H1 (cell line): Measurements from ENCODE around the gene NHLRC2. TPM values are rescaled to one million over a fixed set of nuclear protein-coding genes. Genes with fewer than 3 reads are reported as not detected.

ENCODE experiments used
- CTCF ChIA-PET: fragments of 300-600 bp; sonication (Branson Sonifier 250); formaldehyde crosslinking; loops from one replicate; lab custom pipeline; 2021; ENCODE audit not compliant: partially characterized antibody; lab: Charles Lee
- POLR2A ChIA-PET: fragments of 300-600 bp; sonication (Branson Sonifier 250); formaldehyde crosslinking; loops from one replicate; lab custom pipeline; 2021; ENCODE audit warnings: inconsistent platforms; ENCODE audit not compliant: partially characterized antibody; lab: Charles Lee
- DNase-seq, 2 experiments: peaks; one replicate each; pipeline versions ENCODE4 v3.0.0 to v3.0.0-alpha.2; 2010 to 2022; ENCODE audit warnings: low spot score in 2 of 2, low read depth in 1 of 2, mixed read lengths in 1 of 2
- FAIRE-seq: peaks from 2 replicates; lab custom pipeline; 2011; peaks lifted over from hg19 to GRCh38; lab: Jason Lieb, UNC
- H2AFZ ChIP-seq: 2 replicates; pipeline ENCODE4 v1.8.1; 2012; ENCODE audit warnings: low read length, inconsistent platforms
- H2AK5ac ChIP-seq: 2 replicates; pipeline ENCODE4 v1.6.1; 2013; ENCODE audit warnings: low read depth, low read length
- H2BK120ac ChIP-seq: replicated peaks from 2 replicates; pipeline ENCODE3; 2013; ENCODE audit warnings: low read depth, low read length, inconsistent platforms
- H2BK12ac ChIP-seq: 2 replicates; pipeline ENCODE4 v1.6.1; 2013; ENCODE audit warnings: low read depth, low read length
- H2BK15ac ChIP-seq: 2 replicates; pipeline ENCODE4 v1.6.1; 2013; ENCODE audit warnings: low read length
- H2BK20ac ChIP-seq: 2 replicates; pipeline ENCODE4 v1.6.1; 2013; ENCODE audit warnings: low read length
- H2BK5ac ChIP-seq: 2 replicates; pipeline ENCODE4 v1.6.1; 2013; ENCODE audit warnings: low read depth, low read length
- H3K14ac ChIP-seq: 2 replicates; pipeline ENCODE4 v1.6.1; 2013; ENCODE audit warnings: inconsistent platforms; ENCODE audit not compliant: insufficient read length
- H3K18ac ChIP-seq: 2 replicates; pipeline ENCODE4 v1.6.1; 2013; ENCODE audit warnings: low read length; ENCODE audit errors: extremely low read depth
- H3K23ac ChIP-seq: 2 replicates; pipeline ENCODE4 v1.6.1; 2013; ENCODE audit warnings: inconsistent platforms; ENCODE audit not compliant: insufficient read length
- H3K23me2 ChIP-seq: 2 replicates; pipeline ENCODE4 v1.6.1; 2013; ENCODE audit warnings: low read depth, low read length
- H3K27ac ChIP-seq: 2 replicates; pipeline ENCODE4 v1.6.1; 2011; ENCODE audit warnings: low read depth, low read length, inconsistent platforms
- H3K27me3 ChIP-seq, 4 experiments: replicated peaks in 1 of 4; 1 replicate in 1 of 4; 2 replicates in 3 of 4; pipeline versions ENCODE4 v1.6.1 to v1.8.1; 2011 to 2013; ENCODE audit warnings: low read length in 3 of 4, mild to moderate bottlenecking in 3 of 4, inconsistent platforms in 2 of 4, mixed read lengths in 2 of 4, moderate library complexity in 1 of 4; ENCODE audit not compliant: control insufficient read depth in 3 of 4, insufficient read depth in 3 of 4; ENCODE audit errors: extremely low read depth in 1 of 4
- H3K36me3 ChIP-seq, 4 experiments: 2 replicates each; pipeline versions ENCODE4 v1.6.1 to v1.8.1; 2011 to 2013; ENCODE audit warnings: mild to moderate bottlenecking in 4 of 4, low read length in 3 of 4, moderate library complexity in 2 of 4, control low read depth in 1 of 4, inconsistent platforms in 1 of 4; ENCODE audit not compliant: insufficient read depth in 4 of 4, control insufficient read depth in 2 of 4
- H3K4ac ChIP-seq: replicated peaks from 2 replicates; pipeline ENCODE3; 2013; ENCODE audit warnings: low read length, low read depth, mixed read lengths, inconsistent platforms; ENCODE audit not compliant: insufficient read length
- H3K4me1 ChIP-seq, 4 experiments: replicated peaks in 1 of 4; 1 replicate in 1 of 4; 2 replicates in 3 of 4; pipeline versions ENCODE4 v1.6.1 to v1.8.1; 2011 to 2013; ENCODE audit warnings: low read length in 3 of 4, inconsistent platforms in 2 of 4, mixed read lengths in 1 of 4; ENCODE audit not compliant: insufficient read depth in 4 of 4, control insufficient read depth in 3 of 4
- H3K4me2 ChIP-seq, 2 experiments: 2 replicates each; pipeline versions ENCODE4 v1.6.1 to v1.8.1; 2011 to 2013; ENCODE audit warnings: low read depth in 2 of 2, low read length in 2 of 2, control low read depth in 1 of 2, inconsistent platforms in 1 of 2, mild to moderate bottlenecking in 1 of 2; ENCODE audit not compliant: insufficient read depth in 1 of 2
- H3K4me3 ChIP-seq, 4 experiments: fragments of 200-600, 300-600 bp in 1 of 4; sonication (generic), shearing (Covaris generic), sonication (Bioruptor Twin) in 1 of 4; 2 replicates each; pipeline versions ENCODE4 v1.5.1 to v1.8.1; 2011 to 2016; ENCODE audit warnings: low read length in 4 of 4, low read depth in 3 of 4, control low read depth in 2 of 4, inconsistent platforms in 2 of 4, mild to moderate bottlenecking in 2 of 4, mixed read lengths in 1 of 4, moderate library complexity in 1 of 4; ENCODE audit not compliant: insufficient read depth in 2 of 4; ENCODE audit errors: extremely low read depth in 1 of 4
- H3K56ac ChIP-seq: replicated peaks from 2 replicates; pipeline ENCODE3; 2013; ENCODE audit warnings: low read depth, mild to moderate bottlenecking, mixed read lengths, low read length, inconsistent platforms; ENCODE audit not compliant: insufficient read length
- H3K79me1 ChIP-seq: 2 replicates; pipeline ENCODE4 v1.6.1; 2013; ENCODE audit warnings: low read depth, low read length, control low read depth
- H3K79me2 ChIP-seq, 2 experiments: 2 replicates each; pipeline versions ENCODE4 v1.6.1 to v1.8.1; 2012 to 2013; ENCODE audit warnings: low read length in 2 of 2, mild to moderate bottlenecking in 2 of 2, inconsistent platforms in 1 of 2; ENCODE audit not compliant: insufficient read depth in 2 of 2, control insufficient read depth in 1 of 2
- H3K9ac ChIP-seq, 4 experiments: replicated peaks in 1 of 4; 1 replicate in 1 of 4; 2 replicates in 3 of 4; pipeline versions ENCODE4 v1.6.1 to v1.8.1; 2011 to 2013; ENCODE audit warnings: low read depth in 3 of 4, low read length in 3 of 4, control low read depth in 2 of 4, mild to moderate bottlenecking in 2 of 4, moderate library complexity in 2 of 4, inconsistent platforms in 1 of 4; ENCODE audit errors: extremely low read depth in 1 of 4
- H3K9me3 ChIP-seq, 2 experiments: 2 replicates each; pipeline versions ENCODE4 v1.6.1 to v1.8.1; 2012 to 2013; ENCODE audit warnings: mild to moderate bottlenecking in 2 of 2, moderate library complexity in 2 of 2, control low read depth in 1 of 2, inconsistent platforms in 1 of 2, low read depth in 1 of 2, low read length in 1 of 2, mixed read lengths in 1 of 2; ENCODE audit not compliant: insufficient read depth in 2 of 2
- H4K20me1 ChIP-seq, 2 experiments: replicated peaks in 1 of 2; 2 replicates each; pipeline versions ENCODE3 to v1.8.1; 2011 to 2013; ENCODE audit warnings: inconsistent platforms in 2 of 2, low read length in 2 of 2, mild to moderate bottlenecking in 1 of 2; ENCODE audit not compliant: insufficient read depth in 2 of 2, control insufficient read depth in 1 of 2
- H4K5ac ChIP-seq: 2 replicates; pipeline ENCODE4 v1.6.1; 2013; ENCODE audit warnings: low read length, low read depth, mixed read lengths, inconsistent platforms; ENCODE audit not compliant: insufficient read length
- H4K8ac ChIP-seq: 2 replicates; pipeline ENCODE4 v1.8.0; 2013; ENCODE audit warnings: mild to moderate bottlenecking, moderate library complexity, low read length, inconsistent platforms; ENCODE audit not compliant: insufficient read depth; ENCODE audit errors: extremely low read depth
- H4K91ac ChIP-seq: replicated peaks from 2 replicates; pipeline ENCODE3; 2013; ENCODE audit warnings: low read length, mixed read lengths, inconsistent platforms; ENCODE audit not compliant: insufficient read length
- CBX8 ChIP-seq: fragments of 300-800, 300-1000 bp; sonication (generic); IDR thresholded peaks from 2 replicates; pipeline ENCODE4 v1.7.1; 2016; ENCODE audit warnings: low read depth, low read length, borderline replicate concordance
- CHD2 ChIP-seq: IDR thresholded peaks from 2 replicates; pipeline ENCODE4 v1.6.1; 2012; ENCODE audit warnings: low read length, improper control_type of control experiment
- EP300 ChIP-seq, 2 experiments: IDR thresholded peaks; 1 replicate in 1 of 2; 2 replicates in 1 of 2; pipeline ENCODE4 v1.6.1; 2011 to 2012; ENCODE audit warnings: low read depth in 2 of 2, low read length in 2 of 2, mild to moderate bottlenecking in 2 of 2, borderline replicate concordance in 1 of 2, inconsistent platforms in 1 of 2, moderate library complexity in 1 of 2
- NRF1 ChIP-seq: IDR thresholded peaks from 2 replicates; pipeline ENCODE4 v1.6.1; 2011; ENCODE audit warnings: mild to moderate bottlenecking, low read depth, low read length, improper control_type of control experiment
- POU5F1 ChIP-seq: IDR thresholded peaks from 2 replicates; pipeline ENCODE4 v1.6.1; 2011; ENCODE audit warnings: low read depth, mild to moderate bottlenecking, low read length, moderate library complexity
- whole genome bisulfite sequencing, 2 experiments: shearing (Covaris generic) in 1 of 2; methylation state at CpG; one replicate each; pipeline versions ENCODE4 v1.1.6 to v1.1.7; 2013 to 2015; ENCODE audit warnings: low lambda C conversion rate in 2 of 2, mixed read lengths in 2 of 2, inconsistent platforms in 1 of 2, low coverage in 1 of 2, missing lambda C conversion rate in 1 of 2; ENCODE audit not compliant: insufficient replicate concordance in 2 of 2, insufficient coverage in 1 of 2, insufficient read length in 1 of 2; ENCODE audit errors: extremely low coverage in 1 of 2, missing lambda C conversion rate in 1 of 2; 5-methylcytosine and 5-hydroxymethylcytosine counted together
- polyA plus RNA-seq, 7 experiments: library from polyadenylated mRNA; depleted of rRNA in 3 of 7; stranded (reverse) in 5 of 7; unstranded in 2 of 7; fragments of >200 nt in 5 of 7; fragments of 200-250 nt in 2 of 7; gene quantifications; 1 replicate in 5 of 7; 2 replicates in 1 of 7; 4 replicates in 1 of 7; pipeline versions ENCODE4 v1.2.1 to v1.2.3, GENCODE V29; 2011 to 2013; ENCODE audit warnings: missing spikeins in 2 of 7, mixed read lengths in 2 of 7
- total RNA-seq: library from RNA; stranded (reverse); fragmentation: NEBNext Ultra II Directional; extraction: Animal tissue kit (Norgen Biotek cat#: 25700); gene quantifications from 2 replicates; pipeline ENCODE4 v1.2.1, GENCODE V29; 2021

The NHLRC2 gene
- total and polyA plus RNA-seq, 2 of the 8 experiments (the other 6 are each of a cell fraction or from before 2014, with no cell fraction given): 4.9 to 25.6 TPM

GRCh38 chr10:113880236-113880635 lies 25.8 kb downstream of the NHLRC2 start:
- no peak overlapping the region for H3K18ac ChIP-seq
- no peaks in the 10 kb centered on the region for H3K79me1 ChIP-seq
- peaks cover 0 to 5% of the 10 kb centered on the region in 2 experiments; a peak in 1 of 4 replicates for H3K79me2 ChIP-seq
- H2AFZ ChIP-seq: no peak overlapping the region
- no peak overlapping the region for H3K4me2 ChIP-seq
- no peak overlapping the region for H3K27ac ChIP-seq
- H3K23me2 ChIP-seq: no peaks in the 10 kb centered on the region
- H4K8ac ChIP-seq: no peak overlapping the region
- CTCF ChIA-PET: no interaction called here
- H4K5ac ChIP-seq: no peak overlapping the region
- DNase-seq (no peak), FAIRE-seq (no peak)
- POLR2A ChIA-PET: no interaction called here
- no peak overlapping the region for H2BK120ac ChIP-seq
- H3K23ac ChIP-seq: no peak overlapping the region
- H3K9me3 ChIP-seq: no peaks in the 10 kb centered on the region
- H3K27me3 ChIP-seq: no peaks in the 10 kb centered on the region
- WGBS, 2 experiments: 82% methylated on average over 1 of the region's 1 CpG; no CpG with 5 or more reads in 1 of the 2 experiments
- H3K56ac ChIP-seq: no peak overlapping the region
- H2BK15ac ChIP-seq: no peak overlapping the region
- H2BK5ac ChIP-seq: no peak overlapping the region
- no peak overlapping the region for H2AK5ac ChIP-seq
- H3K4me1 ChIP-seq: no peaks in the 10 kb centered on the region
- no peak overlapping the region for H3K4me3 ChIP-seq
- no peak overlapping the region for H3K9ac ChIP-seq
- H4K20me1 ChIP-seq: no peaks in the 10 kb centered on the region
- no peak overlapping the region for H2BK20ac ChIP-seq
- H4K91ac ChIP-seq: no peak overlapping the region
- H3K4ac ChIP-seq: no peak overlapping the region
- H3K36me3 ChIP-seq: peaks cover 0 to 20% (median 3%) of the 10 kb centered on the region in 4 experiments; a peak in 4 of 8 replicates
- no peak overlapping the region for H3K14ac ChIP-seq
- H2BK12ac ChIP-seq: no peak overlapping the region
- no peak for TF ChIP-seq EP300 (IDR thresholded peaks at IDR 0.05; ENCODE audit: borderline replicate concordance in 1 of 2, low read depth in 2 of 2, low read length in 2 of 2)
- no peak for TF ChIP-seq CHD2
- TF ChIP-seq POU5F1: no peak
- no peak for TF ChIP-seq CBX8
- no peak for TF ChIP-seq NRF1
